ENCODE measurements around the gene PDE11A.

GRCh38 chr2:177710889-177711288 is 361.7 kb downstream of the PDE11A start:
- TF ChIP-seq POLR2A (IDR thresholded peaks at IDR 0.05): no peak
- no peak for TF ChIP-seq CTCF (IDR thresholded peaks at IDR 0.05)

Measured in uterus (tissue), 2 donors.